Uterus (tissue), 2 donors: Measurements from ENCODE around the gene FBRS.

Source experiments
- CTCF ChIP-seq, 4 experiments: fragments of 200-600 bp in 2 of 4; fragments of 450-650 bp in 2 of 4; sonication (generic) in 2 of 4; IDR thresholded peaks; one replicate each; pipeline ENCODE4 v1.5.1; 2016 to 2019; ENCODE audit warnings: antibody characterized with exemption in 4 of 4, mild to moderate bottlenecking in 2 of 4, moderate library complexity in 1 of 4
- POLR2A ChIP-seq, 2 donors: fragments of 450-650 bp; IDR thresholded peaks; one replicate each; pipeline ENCODE4 v1.6.1; 2016; ENCODE audit warnings: antibody characterized with exemption in 2 of 2, mild to moderate bottlenecking in 1 of 2, moderate library complexity in 1 of 2

- TF ChIP-seq CTCF (IDR thresholded peaks at IDR 0.05), result no peak
- TF ChIP-seq POLR2A (IDR thresholded peaks at IDR 0.05), result no peak
These were observed 10.2 kb downstream of the FBRS start for GRCh38 chr16:30668393-30668792.
